HG03442 (cell line): Measurements from ENCODE around the gene ITIH4.
"Not testable (repeated sequence)": the region's sequence is repeated elsewhere in the genome, so short reads cannot be mapped to it uniquely, and the experiment has no call there.

Experiments used
- ATAC-seq: cut with Tn5 transposase; IDR thresholded peaks from one replicate; pipeline ENCODE4 v1.9.1; 2021; ENCODE audit warnings: mild to moderate bottlenecking, moderate library complexity; ENCODE audit not compliant: unreplicated experiment

ITIH4 gene

GRCh38 chr3:52787246-52787645 is 43.2 kb downstream of the ITIH4 start:
- ATAC-seq = no peak

GRCh38 chr3:52786330-52787215 is 43.9 kb downstream of the ITIH4 start:
- ATAC-seq = no peak

- ATAC-seq = no peak
Observed at GRCh38 chr3:52784931-52785590, 45.4 kb downstream of the ITIH4 start.

GRCh38 chr3:52784021-52784621 is 46.4 kb downstream of the ITIH4 start:
- ATAC-seq = no peak

- ATAC-seq = no peak
Observed at GRCh38 chr3:52783211-52783555, 47.3 kb downstream of the ITIH4 start.

- no peak for ATAC-seq
Observed at GRCh38 chr3:52782412-52783210, 47.9 kb downstream of the ITIH4 start.

GRCh38 chr3:52781741-52782140 is 48.7 kb downstream of the ITIH4 start:
- no peak for ATAC-seq

- no peak for ATAC-seq
Observed at GRCh38 chr3:52779837-52780585, 50.5 kb downstream of the ITIH4 start.

GRCh38 chr3:52779011-52779836 is 51.2 kb downstream of the ITIH4 start:
- ATAC-seq = no peak

GRCh38 chr3:52777959-52778805 is 52.3 kb downstream of the ITIH4 start:
- no peak for ATAC-seq

GRCh38 chr3:52777127-52777958 is 53.1 kb downstream of the ITIH4 start, which contains the start of gene ITIH1:
TSS of gene ITIH1 (plus strand) at chr3:52777599. CDS start at chr3:52777616, 17 bp downstream.
- no peak for ATAC-seq

GRCh38 chr3:52776486-52776885 is 54.0 kb downstream of the ITIH4 start:
- ATAC-seq = not testable (repeated sequence)

GRCh38 chr3:52775877-52776276 is 54.6 kb downstream of the ITIH4 start:
- ATAC-seq = no peak

- no peak for ATAC-seq
Observed at GRCh38 chr3:52774901-52775864, 55.3 kb downstream of the ITIH4 start.

- ATAC-seq = no peak
Observed at GRCh38 chr3:52774066-52774713, 56.3 kb downstream of the ITIH4 start.
